IPS-NIHi11 (cell line): Measurements from ENCODE around the gene CNNM4.

Source experiments
- DNase-seq: peaks from one replicate; pipeline ENCODE4 v3.0.0; 2012; ENCODE audit warnings: mixed read lengths, low spot score

CNNM4 gene

GRCh38 chr2:96832408-96832753 lies 71.7 kb downstream of the CNNM4 start:
- DNase-seq, result no peak

- DNase-seq, result peak; percentile 92
Observed at GRCh38 chr2:96832754-96833507, 72.2 kb downstream of the CNNM4 start.

- no peak for DNase-seq
Observed at GRCh38 chr2:96835830-96836229, 75.1 kb downstream of the CNNM4 start.

- no peak for DNase-seq
Observed at GRCh38 chr2:96837575-96837974, 76.9 kb downstream of the CNNM4 start.

GRCh38 chr2:96838345-96839292 lies 77.9 kb downstream of the CNNM4 start:
- DNase-seq, result no peak

GRCh38 chr2:96839293-96839874 lies 78.7 kb downstream of the CNNM4 start:
- DNase-seq, result no peak

GRCh38 chr2:96839875-96840850 lies 79.5 kb downstream of the CNNM4 start:
- DNase-seq, result no peak

GRCh38 chr2:96841701-96842495 lies 81.2 kb downstream of the CNNM4 start:
- DNase-seq, result no peak

- DNase-seq, result no peak
Observed at GRCh38 chr2:96842600-96842999, 81.9 kb downstream of the CNNM4 start.

GRCh38 chr2:96843538-96844268 lies 83.0 kb downstream of the CNNM4 start, which contains the start of gene ANKRD23:
Gene ANKRD23 (minus strand): TSS chr2:96844021. CDS start chr2:96843992, 29 bp downstream.
- no peak for DNase-seq

- DNase-seq, result no peak
Observed at GRCh38 chr2:96844405-96844808, 83.7 kb downstream of the CNNM4 start.

GRCh38 chr2:96846825-96847224 lies 86.1 kb downstream of the CNNM4 start:
- no peak for DNase-seq

- no peak for DNase-seq
Observed at GRCh38 chr2:96847586-96847985, 86.9 kb downstream of the CNNM4 start.

- no peak for DNase-seq
Observed at GRCh38 chr2:96848264-96848663, 87.6 kb downstream of the CNNM4 start.

- no peak for DNase-seq
Observed at GRCh38 chr2:96852667-96853066, 92.0 kb downstream of the CNNM4 start.

- no peak for DNase-seq
Observed at GRCh38 chr2:96853321-96853720, 92.6 kb downstream of the CNNM4 start.

- no peak for DNase-seq
Observed at GRCh38 chr2:96856776-96857666, 96.3 kb downstream of the CNNM4 start.

- DNase-seq, result peak; percentile 99
Observed at GRCh38 chr2:96857667-96858372, 97.1 kb downstream of the CNNM4 start, which contains the start of gene ANKRD39. Gene ANKRD39 (minus strand): TSS chr2:96858016. CDS start chr2:96857987, 29 bp downstream.
